NCI-H1105 treated with DMSO at 0.1 percent for 48 hours (cell line): ENCODE results near the gene XPC.
"Not testable (repeated sequence)": the region's sequence is repeated elsewhere in the genome, so short reads cannot be mapped to it uniquely, and the experiment has no call there.

Experiments used
- DNase-seq: peaks from one replicate; lab custom pipeline; 2025; lab: John Stamatoyannopoulos, UW

The XPC gene

GRCh38 chr3:14133188-14133800, 45.1 kb downstream of the XPC start:
- DNase-seq, result no peak

- no peak for DNase-seq
These were observed 45.7 kb downstream of the XPC start for GRCh38 chr3:14132689-14133088.

GRCh38 chr3:14132120-14132519, 46.3 kb downstream of the XPC start:
- DNase-seq, result no peak

GRCh38 chr3:14131134-14131533, 47.3 kb downstream of the XPC start:
- DNase-seq, result no peak

GRCh38 chr3:14130707-14131106, 47.7 kb downstream of the XPC start:
- DNase-seq, result no peak

GRCh38 chr3:14130230-14130629, 48.2 kb downstream of the XPC start:
- no peak for DNase-seq

- DNase-seq, result no peak
These were observed 49.1 kb downstream of the XPC start for GRCh38 chr3:14129296-14129695.

- DNase-seq, result no peak
These were observed 49.7 kb downstream of the XPC start for GRCh38 chr3:14128724-14129123.

GRCh38 chr3:14127516-14128161, 50.8 kb downstream of the XPC start:
- no peak for DNase-seq

- DNase-seq, result no peak
These were observed 51.4 kb downstream of the XPC start for GRCh38 chr3:14126887-14127505.

GRCh38 chr3:14126017-14126886, 52.1 kb downstream of the XPC start:
- no peak for DNase-seq

- DNase-seq, result peak; percentile 18
These were observed 53.0 kb downstream of the XPC start for GRCh38 chr3:14125193-14126016.

- DNase-seq, result peak; percentile 95
These were observed 53.7 kb downstream of the XPC start, which contains the start of the genes CHCHD4 and TMEM43 for GRCh38 chr3:14124615-14125192. Gene CHCHD4, minus strand, starts transcription at chr3:14124870. Its CDS starts 194 bp downstream, at chr3:14124676. Gene TMEM43, plus strand, starts transcription at chr3:14125052. Its CDS starts 142 bp downstream, at chr3:14125194.

GRCh38 chr3:14124223-14124614, 54.2 kb downstream of the XPC start:
- DNase-seq, result peak; percentile 8

- no peak for DNase-seq
These were observed 54.8 kb downstream of the XPC start for GRCh38 chr3:14123308-14124222.

- no peak for DNase-seq
These were observed 56.1 kb downstream of the XPC start for GRCh38 chr3:14122301-14122700.

GRCh38 chr3:14121859-14122258, 56.5 kb downstream of the XPC start:
- no peak for DNase-seq

GRCh38 chr3:14120921-14121448, 57.4 kb downstream of the XPC start:
- not testable (repeated sequence) for DNase-seq

- DNase-seq, result no peak
These were observed 58.1 kb downstream of the XPC start for GRCh38 chr3:14120111-14120920.
